Spleen (tissue), 7 donors: ENCODE results near the gene NLGN1.

Experiments used
- CTCF ChIP-seq, 11 experiments: fragments of 200-600 bp in 7 of 11; fragments of 450-650 bp in 4 of 11; sonication (generic) in 4 of 11; IDR thresholded peaks in 8 of 11; conservative IDR thresholded peaks in 3 of 11; 1 replicate in 7 of 11; 2 replicates in 4 of 11; pipeline versions ENCODE4 v1.4.0 to v1.8.0; 2016 to 2021; ENCODE audit warnings: antibody characterized with exemption in 11 of 11, inconsistent platforms in 4 of 11, mild to moderate bottlenecking in 1 of 11
- POLR2A ChIP-seq, 3 donors: fragments of 450-650 bp; IDR thresholded peaks; one replicate each; pipeline ENCODE4 v1.5.1; 2017; ENCODE audit warnings: antibody characterized with exemption in 3 of 3, mild to moderate bottlenecking in 1 of 3
- donor health status: DM: no; HTN: no; CAD: no; lungs with moderate emphysema.
- donor health status: DM: no; HTN: no; CAD: no.
- donor health status: DM: no; HTN: no; CAD: no.

- TF ChIP-seq CTCF (IDR thresholded peaks at IDR 0.05 in 8 of 11, conservative IDR thresholded peaks at IDR 0.05 in 3 of 11) (no peak), POLR2A (IDR thresholded peaks at IDR 0.05) (no peak)
Observed at GRCh38 chr3:173639098-173639497, 241.6 kb downstream of the NLGN1 start.
